Sigmoid colon (tissue), 3 donors: ENCODE results near the gene GLYR1.

Experiments used
- POLR2A ChIP-seq, 2 donors: fragments of 450-650 bp; IDR thresholded peaks; one replicate each; pipeline ENCODE4 v1.6.1; 2016; ENCODE audit warnings: antibody characterized with exemption in 2 of 2, mild to moderate bottlenecking in 2 of 2, moderate library complexity in 2 of 2
- TF ChIP-seq, protein P1 (sequence below), 4 experiments: fragments of 450-650 bp in 3 of 4; fragments of 200-600 bp in 1 of 4; IDR thresholded peaks; one replicate each; pipeline ENCODE4 v1.5.1; 2016 to 2019; ENCODE audit warnings: antibody characterized with exemption in 4 of 4, mild to moderate bottlenecking in 3 of 4, moderate library complexity in 2 of 4

DNA sequence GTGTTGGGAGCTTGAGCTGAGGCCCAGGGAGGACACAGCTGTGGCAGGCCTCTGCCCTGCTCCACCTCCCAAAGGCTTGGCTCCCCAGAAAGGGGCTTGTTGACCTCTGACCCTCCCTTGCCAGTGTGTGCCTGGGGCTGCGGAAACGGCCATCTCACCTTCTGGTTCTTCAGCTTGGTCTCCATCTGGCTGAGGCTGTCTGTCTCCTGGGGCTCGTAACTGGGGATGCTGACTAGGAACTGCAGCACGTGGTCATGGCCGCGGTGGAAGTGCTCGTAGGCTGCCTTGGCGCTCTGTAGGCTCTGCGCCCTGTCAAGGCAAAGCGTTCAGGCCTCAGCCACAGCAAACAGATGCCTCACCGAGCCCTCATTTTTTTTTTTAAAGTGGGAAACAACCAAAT, 42.9 kb upstream of the GLYR1 start:
- TF ChIP-seq, protein P1, sequence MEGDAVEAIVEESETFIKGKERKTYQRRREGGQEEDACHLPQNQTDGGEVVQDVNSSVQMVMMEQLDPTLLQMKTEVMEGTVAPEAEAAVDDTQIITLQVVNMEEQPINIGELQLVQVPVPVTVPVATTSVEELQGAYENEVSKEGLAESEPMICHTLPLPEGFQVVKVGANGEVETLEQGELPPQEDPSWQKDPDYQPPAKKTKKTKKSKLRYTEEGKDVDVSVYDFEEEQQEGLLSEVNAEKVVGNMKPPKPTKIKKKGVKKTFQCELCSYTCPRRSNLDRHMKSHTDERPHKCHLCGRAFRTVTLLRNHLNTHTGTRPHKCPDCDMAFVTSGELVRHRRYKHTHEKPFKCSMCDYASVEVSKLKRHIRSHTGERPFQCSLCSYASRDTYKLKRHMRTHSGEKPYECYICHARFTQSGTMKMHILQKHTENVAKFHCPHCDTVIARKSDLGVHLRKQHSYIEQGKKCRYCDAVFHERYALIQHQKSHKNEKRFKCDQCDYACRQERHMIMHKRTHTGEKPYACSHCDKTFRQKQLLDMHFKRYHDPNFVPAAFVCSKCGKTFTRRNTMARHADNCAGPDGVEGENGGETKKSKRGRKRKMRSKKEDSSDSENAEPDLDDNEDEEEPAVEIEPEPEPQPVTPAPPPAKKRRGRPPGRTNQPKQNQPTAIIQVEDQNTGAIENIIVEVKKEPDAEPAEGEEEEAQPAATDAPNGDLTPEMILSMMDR (IDR thresholded peaks at IDR 0.05) = no peak
- TF ChIP-seq POLR2A (IDR thresholded peaks at IDR 0.05) = no peak
